Neural progenitor cell (in vitro differentiated cells): Measurements from ENCODE around the gene EDEM3. TPM values are rescaled to one million over a fixed set of nuclear protein-coding genes. Genes with fewer than 3 reads are reported as not detected.

Experiments used
- DNase-seq: peaks from one replicate; pipeline ENCODE4 v3.0.0-alpha.2; 2016; ENCODE audit warnings: low spot score
- H2AFZ ChIP-seq: fragments of 200-600 bp; sonication (generic); replicated peaks from 2 replicates; pipeline ENCODE4 v1.6.1; 2016; ENCODE audit warnings: antibody characterized with exemption
- H3F3A ChIP-seq: fragments of 200-600 bp; sonication (generic); 2 replicates; pipeline ENCODE4 v1.6.1; 2016; ENCODE audit warnings: antibody characterized with exemption, low read depth
- H3K27ac ChIP-seq: fragments of 200-600 bp; sonication (generic); 2 replicates; pipeline ENCODE4 v1.5.1; 2016; ENCODE audit warnings: mild to moderate bottlenecking
- H3K27me3 ChIP-seq: fragments of 200-600 bp; sonication (generic); 2 replicates; pipeline ENCODE4 v1.6.1; 2016; ENCODE audit warnings: mild to moderate bottlenecking, moderate library complexity
- H3K36me3 ChIP-seq: fragments of 200-600 bp; sonication (generic); 2 replicates; pipeline ENCODE4 v1.5.1; 2016
- H3K4me1 ChIP-seq: fragments of 200-600 bp; sonication (generic); 2 replicates; pipeline ENCODE4 v1.6.1; 2016; ENCODE audit warnings: mixed run types
- H3K4me2 ChIP-seq: fragments of 200-600 bp; sonication (generic); 2 replicates; pipeline ENCODE4 v1.6.1; 2016
- H3K4me3 ChIP-seq: fragments of 200-600 bp; sonication (generic); 2 replicates; pipeline ENCODE4 v1.5.1; 2016
- H3K79me2 ChIP-seq: fragments of 200-600 bp; sonication (generic); 2 replicates; pipeline ENCODE4 v1.6.1; 2016; ENCODE audit warnings: low read depth
- H3K9ac ChIP-seq: fragments of 200-600 bp; sonication (generic); 2 replicates; pipeline ENCODE4 v1.6.1; 2016
- H3K9me3 ChIP-seq: fragments of 200-600 bp; sonication (generic); 2 replicates; pipeline ENCODE4 v1.5.1; 2016; ENCODE audit warnings: low read depth
- H4K20me1 ChIP-seq: fragments of 200-600 bp; sonication (generic); 2 replicates; pipeline ENCODE4 v1.6.1; 2016; ENCODE audit warnings: low read depth
- H3K27ac Mint-ChIP-seq: 3 replicates; pipeline ENCODE4 v1.8.0; 2021; ENCODE audit warnings: mixed read lengths
- H3K27me3 Mint-ChIP-seq: 2 replicates; pipeline ENCODE4 v1.8.0; 2022; ENCODE audit warnings: low read depth, mild to moderate bottlenecking, inconsistent platforms, moderate library complexity, mixed read lengths; ENCODE audit not compliant: insufficient read depth
- H3K36me3 Mint-ChIP-seq: 3 replicates; pipeline ENCODE4 v1.8.0; 2021; ENCODE audit warnings: mixed read lengths
- H3K4me1 Mint-ChIP-seq: 3 replicates; pipeline ENCODE4 v1.8.0; 2021; ENCODE audit warnings: mixed read lengths
- H3K4me3 Mint-ChIP-seq: 3 replicates; pipeline ENCODE4 v1.8.0; 2021; ENCODE audit warnings: mild to moderate bottlenecking, moderate library complexity, mixed read lengths
- H3K9me3 Mint-ChIP-seq: 3 replicates; pipeline ENCODE4 v1.8.0; 2020; ENCODE audit warnings: mixed read lengths
- CTCF ChIP-seq: fragments of 200-600 bp; sonication (generic); IDR thresholded peaks from 2 replicates; pipeline ENCODE4 v1.5.1; 2017; ENCODE audit warnings: antibody characterized with exemption, mild to moderate bottlenecking
- EZH2 ChIP-seq: fragments of 200-600 bp; sonication (generic); IDR thresholded peaks from 2 replicates; pipeline ENCODE4 v1.6.1; 2017; ENCODE audit warnings: antibody characterized with exemption, mild to moderate bottlenecking, moderate library complexity
- EZH2phosphoT487 ChIP-seq: fragments of 200-600 bp; sonication (generic); IDR thresholded peaks from 2 replicates; pipeline ENCODE4 v1.6.1; 2017; ENCODE audit warnings: antibody characterized with exemption
- total RNA-seq: library from RNA; depleted of rRNA; stranded (reverse); fragments of >200 nt; gene quantifications from 2 replicates; pipeline ENCODE4 v1.2.3, GENCODE V29; 2015; ENCODE audit warnings: low replicate concordance

The EDEM3 gene
- total RNA-seq, 1 donor from 2014 or later = 32.9 TPM

DNA sequence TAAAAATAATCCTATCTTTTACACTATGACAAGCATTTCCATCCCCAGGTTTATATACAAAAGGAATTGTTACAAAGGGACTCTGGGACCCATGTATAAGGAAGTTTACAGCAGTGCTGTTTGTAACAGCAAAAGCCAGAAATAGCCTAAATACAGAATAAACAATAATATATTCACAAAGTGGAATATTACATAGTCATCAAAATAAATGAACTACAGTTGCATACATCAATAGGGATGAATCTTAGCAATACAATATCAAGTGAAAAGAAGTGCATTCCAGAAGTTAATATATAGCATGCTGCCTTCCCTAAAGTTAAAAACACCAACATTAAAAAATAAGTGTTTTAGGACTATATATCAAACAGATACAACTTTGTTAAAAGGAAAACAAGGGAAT is 77.3 kb downstream of the EDEM3 start:
- Mint-ChIP-seq H3K36me3 (peaks cover 5% of the 10 kb centered on the region), H3K4me3 (no peak overlapping the region), H3K9me3 (peaks cover 18% of the 10 kb centered on the region), H3K27ac (no peak overlapping the region), H3K4me1 (peaks cover 5% of the 10 kb centered on the region), H3K27me3 (peaks cover 2% of the 10 kb centered on the region)
- no peak overlapping the region for H2AFZ ChIP-seq
- no peaks in the 10 kb centered on the region for H3K27me3 ChIP-seq
- no peak overlapping the region for H3K27ac ChIP-seq
- H4K20me1 ChIP-seq = no peaks in the 10 kb centered on the region
- no peaks in the 10 kb centered on the region for H3K79me2 ChIP-seq
- no peaks in the 10 kb centered on the region for H3K36me3 ChIP-seq
- TF ChIP-seq CTCF = no peak
- TF ChIP-seq EZH2phosphoT487 = no peak
- no peak for TF ChIP-seq EZH2
- H3K4me3 ChIP-seq = no peak overlapping the region
- H3F3A ChIP-seq = peaks cover 7% of the 10 kb centered on the region
- H3K9me3 ChIP-seq = peaks cover 3% of the 10 kb centered on the region
- no peak overlapping the region for H3K9ac ChIP-seq
- peaks cover 8% of the 10 kb centered on the region for H3K4me1 ChIP-seq
- no peak overlapping the region for H3K4me2 ChIP-seq
- DNase-seq = no peak

GRCh38 chr1:184673305-184673704 is 81.4 kb downstream of the EDEM3 start:
- TF ChIP-seq EZH2phosphoT487 (no peak), EZH2 (no peak), CTCF (no peak)
- no peaks in the 10 kb centered on the region for H3K27me3 ChIP-seq
- H3K27ac Mint-ChIP-seq = peak overlapping the region; percentile 33
- no peak overlapping the region for H3K4me2 ChIP-seq
- no peaks in the 10 kb centered on the region for H3K36me3 Mint-ChIP-seq
- peaks cover 34% of the 10 kb centered on the region for H3K4me1 ChIP-seq
- H3K27ac ChIP-seq = no peak overlapping the region
- H3K36me3 ChIP-seq = no peaks in the 10 kb centered on the region
- peaks cover 3% of the 10 kb centered on the region for H3K9me3 ChIP-seq
- peak overlapping the region; percentile 66 for H2AFZ ChIP-seq
- no peaks in the 10 kb centered on the region for H3K27me3 Mint-ChIP-seq
- no peak for DNase-seq
- H3K9ac ChIP-seq = no peak overlapping the region
- no peaks in the 10 kb centered on the region for H3K9me3 Mint-ChIP-seq
- peaks cover 18% of the 10 kb centered on the region for H3K4me1 Mint-ChIP-seq
- H3F3A ChIP-seq = peaks cover 18% of the 10 kb centered on the region
- H3K4me3 ChIP-seq = no peak overlapping the region
- no peak overlapping the region for H3K4me3 Mint-ChIP-seq
- H4K20me1 ChIP-seq = no peaks in the 10 kb centered on the region
- H3K79me2 ChIP-seq = no peaks in the 10 kb centered on the region

- peaks cover 18% of the 10 kb centered on the region for H3F3A ChIP-seq
- no peaks in the 10 kb centered on the region for H3K27me3 ChIP-seq
- Mint-ChIP-seq H3K4me1 (peaks cover 21% of the 10 kb centered on the region), H3K27ac (no peak overlapping the region), H3K4me3 (no peak overlapping the region), H3K9me3 (no peaks in the 10 kb centered on the region), H3K36me3 (no peaks in the 10 kb centered on the region), H3K27me3 (no peaks in the 10 kb centered on the region)
- no peak overlapping the region for H3K4me2 ChIP-seq
- H3K4me3 ChIP-seq = no peak overlapping the region
- no peak for DNase-seq
- H3K9me3 ChIP-seq = no peaks in the 10 kb centered on the region
- no peaks in the 10 kb centered on the region for H3K79me2 ChIP-seq
- H3K9ac ChIP-seq = no peak overlapping the region
- H3K4me1 ChIP-seq = peaks cover 38% of the 10 kb centered on the region
- TF ChIP-seq EZH2 (no peak), EZH2phosphoT487 (no peak), CTCF (no peak)
- H3K27ac ChIP-seq = peak overlapping the region; percentile 8
- no peaks in the 10 kb centered on the region for H4K20me1 ChIP-seq
- no peaks in the 10 kb centered on the region for H3K36me3 ChIP-seq
- H2AFZ ChIP-seq = peak overlapping the region; percentile 92
These were observed 82.5 kb downstream of the EDEM3 start for GRCh38 chr1:184672013-184672726.
